ENCODE data around the gene NDST1.
A peak's percentile ranks its signal among the peaks of the same experiment; 100 is the strongest.

The NDST1 gene

DNA sequence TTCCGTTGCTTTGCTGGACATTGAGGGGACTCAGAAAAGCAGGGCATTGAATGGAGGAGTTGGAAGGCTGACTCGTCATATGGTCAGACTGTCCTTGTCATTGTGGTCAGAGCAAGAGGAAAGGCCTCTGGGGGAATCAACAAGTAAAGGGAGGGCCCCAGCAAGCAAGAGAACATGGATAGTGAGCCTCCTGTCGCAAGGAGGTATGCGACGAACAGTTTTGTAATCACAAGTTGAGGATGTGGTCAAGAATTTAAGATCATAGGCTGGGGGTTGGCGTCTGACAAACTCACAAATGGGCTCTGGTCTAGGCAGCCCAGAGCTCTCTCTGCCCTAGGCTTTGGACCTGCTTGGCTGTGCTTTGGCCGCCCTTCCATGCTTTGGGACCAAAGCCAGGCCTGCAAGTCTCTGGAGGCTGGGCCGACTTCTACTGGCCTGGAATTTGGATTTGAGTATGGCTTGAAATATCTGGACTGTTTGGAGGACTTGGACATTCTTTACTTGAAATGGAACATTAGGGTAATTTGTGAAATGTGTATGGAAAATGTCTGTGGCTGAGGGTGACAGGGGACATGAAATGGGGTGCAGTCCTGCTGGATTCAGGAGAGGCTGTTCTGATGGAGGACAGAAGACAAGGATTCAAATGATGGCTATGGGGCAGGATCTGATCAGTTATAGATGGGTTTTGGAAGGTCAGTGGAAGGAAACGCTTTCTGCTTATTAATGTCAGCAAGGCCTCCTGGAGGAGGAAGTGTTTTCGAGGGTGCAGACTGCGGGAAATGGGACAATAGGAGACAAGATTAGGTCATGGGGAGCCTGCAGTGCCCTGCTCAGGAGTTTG is 19.2 kb upstream of the NDST1 start:
- DNase-seq, result peak in 29 of 56 donors; percentile 19 to 71 (median 47)

GRCh38 chr5:150489360-150490295 is 18.3 kb upstream of the NDST1 start:
- peak in 31 of 56 donors; percentile 23 to 83 (median 52) for DNase-seq

DNA sequence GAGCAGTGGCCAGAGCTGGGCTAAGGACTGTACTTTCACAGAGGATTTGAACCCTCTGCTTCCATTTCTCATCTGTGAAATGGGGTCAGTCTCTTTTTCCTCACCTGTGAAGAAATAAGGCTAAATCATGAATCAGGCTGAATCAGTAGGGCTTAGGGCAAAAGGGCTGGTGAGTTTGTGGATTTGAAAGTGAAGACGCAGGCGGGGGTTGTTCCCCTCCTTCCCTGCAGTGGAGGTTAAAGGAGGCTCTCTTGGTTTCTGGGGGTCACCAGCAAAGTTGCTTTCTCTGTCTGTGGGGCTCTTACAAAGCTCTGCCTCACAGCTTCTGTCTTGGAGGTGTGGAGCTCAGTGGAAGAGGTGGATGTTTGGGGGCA is 17.6 kb upstream of the NDST1 start:
- no peak for DNase-seq

DNA sequence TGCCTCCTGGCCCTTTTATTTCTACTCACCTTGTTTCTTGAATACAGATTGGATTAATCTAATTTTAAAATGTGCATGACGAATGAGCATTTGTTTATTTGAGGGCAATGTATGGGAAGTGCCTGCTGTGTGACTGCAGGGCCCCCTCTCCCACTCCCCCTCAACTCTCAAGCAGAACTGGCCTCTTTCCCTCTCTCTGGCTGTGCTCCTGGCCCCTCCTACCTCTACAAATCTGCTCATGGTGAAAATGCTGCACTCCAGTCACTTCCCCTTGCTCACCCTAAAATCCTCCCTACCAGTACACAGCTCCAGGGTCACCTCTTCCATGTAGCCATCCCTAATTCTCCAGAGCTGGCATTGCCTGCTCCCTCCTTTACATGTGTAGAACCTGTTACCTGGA is 17.2 kb upstream of the NDST1 start:
- no peak for DNase-seq

GRCh38 chr5:150491876-150492275 is 16.1 kb upstream of the NDST1 start:
- DNase-seq, result no peak

DNA sequence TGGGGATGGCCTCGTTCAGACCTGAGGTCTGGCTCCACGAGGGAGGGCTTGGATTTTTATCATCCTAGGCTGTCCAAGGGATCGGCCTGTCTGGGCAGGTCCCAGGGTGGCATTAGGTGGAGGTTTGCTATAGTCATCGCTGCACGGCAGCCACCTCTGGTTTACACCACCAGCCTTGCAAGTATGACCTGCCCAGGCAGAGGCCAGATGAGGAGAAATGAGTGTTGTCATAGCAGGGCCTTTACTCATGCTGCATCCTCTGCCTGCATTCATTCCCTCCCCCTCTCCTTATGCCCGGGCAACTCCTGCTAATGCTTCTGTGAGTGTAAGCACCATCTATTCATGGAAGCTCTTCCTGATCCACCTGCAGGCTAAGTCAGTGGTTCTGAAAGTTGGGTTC is 15.3 kb upstream of the NDST1 start:
- DNase-seq, result peak in 1 of 56 donors; percentile 28

DNA sequence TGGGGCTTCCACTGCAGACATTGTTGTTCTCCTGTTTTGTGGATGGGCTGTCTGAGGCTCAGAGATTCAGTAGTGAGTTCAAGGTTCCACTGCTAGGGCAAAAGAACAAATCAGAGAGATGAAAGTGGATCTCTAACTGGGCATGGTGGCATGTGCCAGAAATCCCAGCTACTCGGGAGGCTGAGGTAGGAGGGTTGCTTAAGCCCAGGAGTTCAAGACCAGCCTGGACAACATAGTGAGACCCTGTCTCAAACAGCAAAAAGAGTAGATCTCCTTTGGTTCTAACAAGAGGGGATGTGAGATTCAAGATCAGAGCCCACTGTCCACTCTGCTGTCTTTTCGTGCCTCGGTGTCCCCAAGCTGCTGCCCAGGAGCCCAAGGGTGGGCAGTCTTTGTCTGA is 11.8 kb upstream of the NDST1 start:
- DNase-seq, result no peak

- DNase-seq, result no peak
Measured at GRCh38 chr5:150496534-150496933, 11.4 kb upstream of the NDST1 start.

DNA sequence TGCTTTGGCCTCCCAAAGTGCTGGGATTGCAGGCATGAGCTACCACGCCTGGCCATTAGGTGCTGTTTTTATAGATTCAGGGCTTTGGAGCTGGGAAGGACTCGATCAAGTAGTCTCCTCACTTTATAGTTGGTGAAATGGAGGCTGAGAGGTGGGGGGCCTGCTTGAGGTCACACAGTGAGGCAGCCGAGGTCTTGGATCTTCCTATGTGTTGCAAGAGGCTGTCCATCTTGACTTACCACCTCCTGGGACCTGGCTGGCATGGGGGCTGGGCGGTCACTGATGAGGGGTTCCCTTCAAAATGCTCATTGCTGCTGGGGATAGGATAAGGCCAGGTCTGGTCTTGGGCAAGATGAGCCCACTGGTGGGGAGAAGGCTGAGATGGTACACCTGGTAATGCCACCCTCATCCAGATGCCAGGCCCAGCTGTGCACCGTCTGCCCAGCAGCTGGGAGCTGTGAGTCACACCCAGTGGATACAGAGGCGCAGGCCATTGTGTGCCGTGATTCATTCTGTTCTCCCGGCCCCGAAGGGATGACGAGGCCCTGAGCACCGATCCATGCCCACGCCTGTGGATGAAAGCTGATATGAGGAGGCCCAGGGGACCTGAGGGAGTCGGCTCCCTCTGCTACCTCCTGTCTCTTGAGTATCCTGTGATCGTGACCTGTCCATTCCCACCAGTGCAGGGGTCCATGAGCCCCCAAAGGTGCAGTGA is 10.5 kb upstream of the NDST1 start:
- peak in 37 of 56 donors; percentile 32 to 83 (median 62) for DNase-seq

DNA sequence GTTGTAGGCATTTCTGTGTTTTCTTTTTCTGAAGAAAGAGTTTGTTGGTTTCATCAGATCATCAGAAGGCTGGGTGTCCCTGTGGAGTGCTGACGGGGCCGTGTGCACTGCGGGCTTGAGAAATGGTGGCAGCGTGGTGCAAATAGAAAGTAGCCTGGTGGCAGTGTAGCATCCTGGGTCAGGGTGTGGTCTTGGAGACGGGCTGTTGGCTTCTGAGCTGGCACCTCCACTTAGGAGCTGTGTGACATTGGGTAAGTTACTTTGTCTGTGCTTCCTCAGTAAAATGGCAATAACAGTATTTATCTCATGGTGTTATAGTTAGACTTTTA is 10.0 kb upstream of the NDST1 start:
- no peak for DNase-seq

DNA sequence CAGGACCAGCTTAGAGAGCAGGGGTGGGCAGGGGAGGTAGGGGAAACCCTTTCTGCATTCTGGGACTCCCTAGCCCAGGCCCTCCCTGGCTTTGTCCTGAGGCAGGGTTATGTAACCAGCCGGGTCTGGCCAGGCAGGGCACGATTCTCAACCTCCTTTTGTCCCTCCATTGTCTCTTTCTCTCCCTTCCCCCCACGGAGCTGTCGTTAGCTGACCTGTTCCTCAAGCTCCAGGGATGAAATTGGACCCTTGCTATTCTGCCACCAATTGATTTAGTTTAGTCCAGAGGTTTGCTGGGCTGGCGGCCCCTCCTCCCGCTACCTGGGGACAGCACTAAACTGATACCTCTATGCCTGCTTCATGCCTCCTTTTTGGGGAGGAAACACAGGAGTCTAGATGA is 9.4 kb upstream of the NDST1 start:
- peak in 16 of 56 donors; percentile 33 to 56 (median 40) for DNase-seq

- no peak for DNase-seq
Measured at GRCh38 chr5:150498971-150499370, 9.0 kb upstream of the NDST1 start.

DNA sequence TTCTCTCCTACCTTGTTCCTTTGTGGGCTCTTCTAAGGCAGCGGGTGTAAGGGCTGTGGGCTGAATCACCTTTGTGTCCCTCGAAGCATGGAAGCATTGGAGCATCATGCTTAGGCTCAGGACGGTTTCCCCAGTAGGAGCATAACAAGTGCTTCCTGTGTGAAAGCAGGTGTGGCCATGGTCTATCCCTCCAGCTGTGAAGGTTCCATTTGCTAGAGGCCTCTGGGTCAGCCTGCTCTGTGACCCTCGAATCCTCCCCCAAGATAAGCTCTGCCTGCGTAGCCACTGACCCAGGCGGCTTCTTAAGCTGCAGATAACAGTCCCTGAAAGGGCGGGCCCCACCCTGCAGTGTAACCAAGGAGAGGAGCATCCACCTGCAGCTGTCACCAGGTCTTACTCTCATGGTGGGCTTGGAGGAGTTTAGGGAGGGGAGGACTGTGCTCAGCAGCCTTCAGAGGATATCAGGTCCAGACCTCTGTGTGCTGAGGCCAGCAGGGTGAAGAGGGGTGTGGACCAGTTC is 8.4 kb upstream of the NDST1 start:
- no peak for DNase-seq

- DNase-seq, result no peak
Measured at GRCh38 chr5:150500328-150500841, 7.5 kb upstream of the NDST1 start.

DNA sequence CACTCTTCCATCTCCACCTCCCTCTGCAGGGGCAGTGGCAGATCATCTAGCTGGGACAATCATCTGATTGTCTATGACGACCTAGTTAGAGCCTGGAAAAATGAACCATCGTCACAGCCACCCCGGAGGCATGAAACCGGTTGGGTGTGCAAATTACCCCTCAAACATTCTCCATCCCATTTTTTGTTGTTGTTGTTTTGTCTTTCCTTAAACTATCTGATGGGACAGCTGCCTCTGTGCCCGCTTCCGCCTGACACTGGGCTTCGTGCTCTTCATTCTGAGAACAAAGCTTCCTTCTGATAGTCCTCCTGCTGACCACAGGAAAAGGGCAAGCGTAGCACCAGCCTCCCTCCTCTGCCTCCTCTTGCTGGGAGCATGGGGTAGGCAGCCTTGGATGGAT is 7.0 kb upstream of the NDST1 start:
- peak in 25 of 56 donors; percentile 34 to 83 (median 62) for DNase-seq

GRCh38 chr5:150502106-150502505 is 5.8 kb upstream of the NDST1 start:
- no peak for DNase-seq

GRCh38 chr5:150502847-150503246 is 5.1 kb upstream of the NDST1 start:
- DNase-seq, result no peak

DNA sequence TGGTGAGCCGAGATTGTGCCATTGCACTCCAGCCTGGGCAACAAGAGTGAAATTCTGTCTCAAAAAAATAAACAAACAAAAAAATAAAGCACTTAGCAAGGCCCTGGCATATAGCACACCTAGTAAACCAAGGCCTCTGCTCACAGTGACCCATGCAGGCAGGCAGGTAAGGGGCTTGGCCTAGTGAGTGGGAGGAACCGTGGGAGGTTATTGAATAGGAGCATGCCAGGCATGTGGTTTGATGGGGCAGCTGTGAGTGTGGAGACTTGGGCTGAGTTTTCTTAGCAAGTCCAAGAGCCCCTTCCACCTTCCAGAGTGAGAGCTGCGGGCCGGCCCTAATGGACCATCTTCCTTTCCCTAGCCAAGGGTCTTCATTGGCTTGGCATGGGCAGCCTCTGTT is 4.5 kb upstream of the NDST1 start:
- no peak for DNase-seq

DNA sequence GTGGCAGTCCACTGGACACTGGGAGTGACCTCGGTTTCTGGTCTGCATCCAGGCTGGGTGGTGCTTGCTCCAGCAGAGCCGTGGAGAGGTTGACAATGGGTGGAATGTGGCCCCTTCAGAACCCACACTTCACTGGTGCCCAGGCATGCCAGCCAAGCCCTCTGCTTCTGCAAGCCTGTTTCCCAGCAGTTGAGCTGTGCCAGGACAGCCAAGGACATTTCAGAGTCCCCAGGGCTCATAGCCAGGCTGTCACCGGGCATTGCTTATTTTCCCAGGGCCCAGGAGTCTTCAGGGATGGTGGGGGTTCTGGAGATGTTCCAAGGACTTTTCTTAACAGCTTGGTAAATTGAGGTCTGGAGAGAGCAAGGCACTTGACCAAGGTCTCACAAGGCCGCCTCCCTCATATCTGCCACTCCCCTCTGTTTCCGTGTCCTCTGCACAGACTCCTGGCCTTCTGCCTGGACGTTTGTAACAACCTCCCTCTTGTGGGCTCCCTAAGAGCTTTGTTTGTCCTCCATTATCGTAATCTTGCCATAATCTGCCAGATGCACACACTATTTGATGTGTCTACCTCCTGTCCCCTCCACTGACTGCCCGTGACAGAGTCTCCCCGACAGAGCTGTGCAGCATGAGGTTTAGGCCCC is 3.8 kb upstream of the NDST1 start:
- peak in 38 of 56 donors; percentile 44 to 86 (median 70) for DNase-seq

DNA sequence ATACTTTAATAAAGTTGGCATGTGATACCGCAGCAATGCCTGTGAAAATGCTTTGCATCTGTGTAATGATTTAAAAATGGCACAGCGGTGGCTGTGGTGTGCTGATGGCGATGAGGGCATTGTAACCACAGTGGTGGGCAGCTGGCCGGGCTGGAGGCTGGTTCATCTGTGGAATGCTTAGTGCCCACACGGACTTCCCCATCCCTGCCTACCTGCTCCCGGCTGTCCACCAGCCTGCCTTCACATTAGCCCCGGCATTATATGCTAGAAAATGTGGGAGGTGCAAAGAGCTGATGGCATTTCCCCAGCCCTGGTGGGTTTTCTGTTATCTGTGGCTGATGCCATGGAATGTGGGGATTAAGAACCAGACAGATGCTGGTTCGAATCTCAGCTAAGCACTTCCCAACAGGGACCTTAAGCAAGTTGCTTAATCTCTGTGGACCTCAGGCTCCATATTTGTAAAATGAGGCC is 2.9 kb upstream of the NDST1 start:
- DNase-seq, result no peak

GRCh38 chr5:150505816-150506215 is 2.1 kb upstream of the NDST1 start:
- DNase-seq, result no peak

Data from amygdala (tissue), 56 donors.